HUES6 (cell line): ENCODE results near the gene FBLN2.

ENCODE experiments used
- H3K27ac ChIP-seq: 2 replicates; pipeline ENCODE4 v1.7.0; 2013; ENCODE audit warnings: low read depth, mild to moderate bottlenecking, low read length, inconsistent platforms
- H3K27me3 ChIP-seq: 2 replicates; pipeline ENCODE4 v1.6.1; 2013; ENCODE audit warnings: low read length; ENCODE audit not compliant: control insufficient read depth, insufficient read depth
- H3K36me3 ChIP-seq: 2 replicates; pipeline ENCODE4 v1.6.1; 2013; ENCODE audit warnings: low read length; ENCODE audit not compliant: control insufficient read depth, insufficient read depth
- H3K4me1 ChIP-seq: 2 replicates; pipeline ENCODE4 v1.6.1; 2013; ENCODE audit warnings: low read length; ENCODE audit not compliant: control insufficient read depth, insufficient read depth
- H3K4me3 ChIP-seq: 2 replicates; pipeline ENCODE4 v1.5.1; 2013; ENCODE audit warnings: low read depth, low read length
- H3K9ac ChIP-seq: one replicate; pipeline ENCODE4 v1.6.1; 2013; ENCODE audit warnings: mild to moderate bottlenecking, low read length
- H3K9me3 ChIP-seq: 2 replicates; pipeline ENCODE4 v1.6.1; 2013; ENCODE audit warnings: low read depth, low read length; ENCODE audit not compliant: control insufficient read depth, insufficient read depth

FBLN2 gene

GRCh38 chr3:13623101-13623654, 74.3 kb downstream of the FBLN2 start:
- H3K9ac ChIP-seq, result no peak overlapping the region
- H3K27ac ChIP-seq, result no peak overlapping the region
- H3K36me3 ChIP-seq, result no peaks in the 10 kb centered on the region
- H3K4me1 ChIP-seq, result peaks cover 3% of the 10 kb centered on the region; the same call in 1 of the 2 replicates
- H3K27me3 ChIP-seq, result no peaks in the 10 kb centered on the region
- no peak overlapping the region for H3K4me3 ChIP-seq
- H3K9me3 ChIP-seq, result no peaks in the 10 kb centered on the region

GRCh38 chr3:13624021-13624420, 75.1 kb downstream of the FBLN2 start:
- H3K27ac ChIP-seq, result no peak overlapping the region
- H3K4me1 ChIP-seq, result peaks cover 3% of the 10 kb centered on the region; the same call in 1 of the 2 replicates
- no peak overlapping the region for H3K9ac ChIP-seq
- no peaks in the 10 kb centered on the region for H3K27me3 ChIP-seq
- H3K4me3 ChIP-seq, result no peak overlapping the region
- H3K36me3 ChIP-seq, result no peaks in the 10 kb centered on the region
- no peaks in the 10 kb centered on the region for H3K9me3 ChIP-seq

- Histone ChIP-seq H3K9ac (no peak overlapping the region), H3K27me3 (no peaks in the 10 kb centered on the region), H3K27ac (no peak overlapping the region), H3K9me3 (no peaks in the 10 kb centered on the region), H3K36me3 (no peaks in the 10 kb centered on the region), H3K4me3 (no peak overlapping the region), H3K4me1 (peaks cover 3% of the 10 kb centered on the region; the same call in 1 of the 2 replicates)
Observed at GRCh38 chr3:13624671-13625125, 75.8 kb downstream of the FBLN2 start.

- Histone ChIP-seq H3K4me3 (no peak overlapping the region), H3K9ac (no peak overlapping the region), H3K4me1 (no peaks in the 10 kb centered on the region), H3K27me3 (no peaks in the 10 kb centered on the region), H3K36me3 (no peaks in the 10 kb centered on the region), H3K27ac (no peak overlapping the region), H3K9me3 (no peaks in the 10 kb centered on the region)
Observed at GRCh38 chr3:13626396-13626795, 77.5 kb downstream of the FBLN2 start.

- no peaks in the 10 kb centered on the region for H3K4me1 ChIP-seq
- H3K27ac ChIP-seq, result no peak overlapping the region
- H3K9me3 ChIP-seq, result no peaks in the 10 kb centered on the region
- no peak overlapping the region for H3K4me3 ChIP-seq
- H3K36me3 ChIP-seq, result no peaks in the 10 kb centered on the region
- no peaks in the 10 kb centered on the region for H3K27me3 ChIP-seq
- H3K9ac ChIP-seq, result no peak overlapping the region
Observed at GRCh38 chr3:13626915-13627460, 78.1 kb downstream of the FBLN2 start.

- Histone ChIP-seq H3K27ac (no peak overlapping the region), H3K9ac (no peak overlapping the region), H3K4me3 (no peak overlapping the region), H3K9me3 (no peaks in the 10 kb centered on the region), H3K36me3 (no peaks in the 10 kb centered on the region), H3K4me1 (no peaks in the 10 kb centered on the region), H3K27me3 (no peaks in the 10 kb centered on the region)
Observed at GRCh38 chr3:13627681-13628080, 78.8 kb downstream of the FBLN2 start.

GRCh38 chr3:13628432-13628831, 79.5 kb downstream of the FBLN2 start:
- Histone ChIP-seq H3K9ac (no peak overlapping the region), H3K36me3 (no peaks in the 10 kb centered on the region), H3K4me1 (no peaks in the 10 kb centered on the region), H3K27ac (no peak overlapping the region), H3K27me3 (no peaks in the 10 kb centered on the region), H3K4me3 (no peak overlapping the region), H3K9me3 (no peaks in the 10 kb centered on the region)

- H3K27me3 ChIP-seq, result no peaks in the 10 kb centered on the region
- H3K4me1 ChIP-seq, result no peaks in the 10 kb centered on the region
- H3K9ac ChIP-seq, result no peak overlapping the region
- H3K36me3 ChIP-seq, result no peaks in the 10 kb centered on the region
- no peak overlapping the region for H3K4me3 ChIP-seq
- H3K27ac ChIP-seq, result no peak overlapping the region
- no peaks in the 10 kb centered on the region for H3K9me3 ChIP-seq
Observed at GRCh38 chr3:13628841-13629551, 80.1 kb downstream of the FBLN2 start.

GRCh38 chr3:13629644-13630043, 80.7 kb downstream of the FBLN2 start:
- no peak overlapping the region for H3K9ac ChIP-seq
- H3K36me3 ChIP-seq, result no peaks in the 10 kb centered on the region
- H3K27me3 ChIP-seq, result no peaks in the 10 kb centered on the region
- H3K27ac ChIP-seq, result no peak overlapping the region
- H3K4me1 ChIP-seq, result no peaks in the 10 kb centered on the region
- H3K9me3 ChIP-seq, result no peaks in the 10 kb centered on the region
- no peak overlapping the region for H3K4me3 ChIP-seq

GRCh38 chr3:13631256-13631655, 82.3 kb downstream of the FBLN2 start:
- no peak overlapping the region for H3K4me3 ChIP-seq
- no peaks in the 10 kb centered on the region for H3K4me1 ChIP-seq
- H3K27ac ChIP-seq, result no peak overlapping the region
- no peaks in the 10 kb centered on the region for H3K27me3 ChIP-seq
- no peak overlapping the region for H3K9ac ChIP-seq
- H3K36me3 ChIP-seq, result no peaks in the 10 kb centered on the region
- no peaks in the 10 kb centered on the region for H3K9me3 ChIP-seq

GRCh38 chr3:13633176-13633575, 84.3 kb downstream of the FBLN2 start:
- H3K9me3 ChIP-seq, result no peaks in the 10 kb centered on the region
- no peaks in the 10 kb centered on the region for H3K4me1 ChIP-seq
- no peak overlapping the region for H3K27ac ChIP-seq
- H3K4me3 ChIP-seq, result no peak overlapping the region
- no peaks in the 10 kb centered on the region for H3K27me3 ChIP-seq
- no peak overlapping the region for H3K9ac ChIP-seq
- no peaks in the 10 kb centered on the region for H3K36me3 ChIP-seq
